ENCODE measurements around the gene HDAC4.

The HDAC4 gene

GRCh38 chr2:239113171-239113570, 287.6 kb downstream of the HDAC4 start:
- Histone ChIP-seq H3K9ac (ENCODE audit: low read length) (no peak overlapping the region), H3K27ac (ENCODE audit: low read length) (no peak overlapping the region), H3K9me3 (replicated peaks; ENCODE audit: insufficient read depth, low read length) (no peaks in the 10 kb centered on the region), H3K79me2 (ENCODE audit: low read length) (no peaks in the 10 kb centered on the region), H3K9me2 (replicated peaks; ENCODE audit: insufficient read depth, low read length) (no peaks in the 10 kb centered on the region), H3K27me3 (replicated peaks; ENCODE audit: insufficient read depth, low read length) (no peaks in the 10 kb centered on the region), H3K36me3 (replicated peaks; ENCODE audit: insufficient read depth, low read length) (no peaks in the 10 kb centered on the region), H3K4me3 (ENCODE audit: low read length) (no peak overlapping the region), H3F3A (ENCODE audit: insufficient read depth, low read length) (no peaks in the 10 kb centered on the region), H2AFZ (ENCODE audit: low read length) (no peak overlapping the region), H3K4me1 (ENCODE audit: low read length) (no peaks in the 10 kb centered on the region), H4K20me1 (ENCODE audit: insufficient read depth, low read length) (no peaks in the 10 kb centered on the region), H3K4me2 (ENCODE audit: low read depth, low read length) (no peak overlapping the region)
- no peak for DNase-seq
- TF ChIP-seq EZH2phosphoT487 (IDR thresholded peaks at IDR 0.05; ENCODE audit: low read length) (no peak), EZH2 (optimal IDR thresholded peaks at IDR 0.05; ENCODE audit: low read depth, low read length) (no peak)
- TF ChIP-seq, protein P1, sequence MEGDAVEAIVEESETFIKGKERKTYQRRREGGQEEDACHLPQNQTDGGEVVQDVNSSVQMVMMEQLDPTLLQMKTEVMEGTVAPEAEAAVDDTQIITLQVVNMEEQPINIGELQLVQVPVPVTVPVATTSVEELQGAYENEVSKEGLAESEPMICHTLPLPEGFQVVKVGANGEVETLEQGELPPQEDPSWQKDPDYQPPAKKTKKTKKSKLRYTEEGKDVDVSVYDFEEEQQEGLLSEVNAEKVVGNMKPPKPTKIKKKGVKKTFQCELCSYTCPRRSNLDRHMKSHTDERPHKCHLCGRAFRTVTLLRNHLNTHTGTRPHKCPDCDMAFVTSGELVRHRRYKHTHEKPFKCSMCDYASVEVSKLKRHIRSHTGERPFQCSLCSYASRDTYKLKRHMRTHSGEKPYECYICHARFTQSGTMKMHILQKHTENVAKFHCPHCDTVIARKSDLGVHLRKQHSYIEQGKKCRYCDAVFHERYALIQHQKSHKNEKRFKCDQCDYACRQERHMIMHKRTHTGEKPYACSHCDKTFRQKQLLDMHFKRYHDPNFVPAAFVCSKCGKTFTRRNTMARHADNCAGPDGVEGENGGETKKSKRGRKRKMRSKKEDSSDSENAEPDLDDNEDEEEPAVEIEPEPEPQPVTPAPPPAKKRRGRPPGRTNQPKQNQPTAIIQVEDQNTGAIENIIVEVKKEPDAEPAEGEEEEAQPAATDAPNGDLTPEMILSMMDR (IDR thresholded peaks at IDR 0.05; ENCODE audit: low read length): no peak

- no peak overlapping the region for H3K4me3 ChIP-seq (ENCODE audit: low read length)
- TF ChIP-seq EZH2 (optimal IDR thresholded peaks at IDR 0.05; ENCODE audit: low read depth, low read length): no peak
- TF ChIP-seq, protein P1 (IDR thresholded peaks at IDR 0.05; ENCODE audit: low read length): no peak
- no peak for TF ChIP-seq EZH2phosphoT487 (IDR thresholded peaks at IDR 0.05; ENCODE audit: low read length)
- no peak overlapping the region for H3K27ac ChIP-seq (ENCODE audit: low read length)
- no peaks in the 10 kb centered on the region for H3K4me1 ChIP-seq (ENCODE audit: low read length)
- H3K79me2 ChIP-seq (ENCODE audit: low read length): no peaks in the 10 kb centered on the region
- H3K9me2 ChIP-seq (replicated peaks; ENCODE audit: insufficient read depth, low read length): no peaks in the 10 kb centered on the region
- no peaks in the 10 kb centered on the region for H3K9me3 ChIP-seq (replicated peaks; ENCODE audit: insufficient read depth, low read length)
- DNase-seq: no peak
- H3K4me2 ChIP-seq (ENCODE audit: low read depth, low read length): no peak overlapping the region
- H4K20me1 ChIP-seq (ENCODE audit: insufficient read depth, low read length): no peaks in the 10 kb centered on the region
- no peaks in the 10 kb centered on the region for H3K27me3 ChIP-seq (replicated peaks; ENCODE audit: insufficient read depth, low read length)
- H3F3A ChIP-seq (ENCODE audit: insufficient read depth, low read length): no peaks in the 10 kb centered on the region
- no peak overlapping the region for H2AFZ ChIP-seq (ENCODE audit: low read length)
- no peaks in the 10 kb centered on the region for H3K36me3 ChIP-seq (replicated peaks; ENCODE audit: insufficient read depth, low read length)
- no peak overlapping the region for H3K9ac ChIP-seq (ENCODE audit: low read length)
Observed at GRCh38 chr2:239112127-239112774, 288.6 kb downstream of the HDAC4 start.

GRCh38 chr2:239111401-239112100, 289.3 kb downstream of the HDAC4 start:
- Histone ChIP-seq H4K20me1 (ENCODE audit: insufficient read depth, low read length) (no peaks in the 10 kb centered on the region), H3K4me2 (ENCODE audit: low read depth, low read length) (no peak overlapping the region), H3K9me2 (replicated peaks; ENCODE audit: insufficient read depth, low read length) (no peaks in the 10 kb centered on the region), H3F3A (ENCODE audit: insufficient read depth, low read length) (no peaks in the 10 kb centered on the region), H3K4me3 (ENCODE audit: low read length) (no peak overlapping the region), H3K36me3 (replicated peaks; ENCODE audit: insufficient read depth, low read length) (no peaks in the 10 kb centered on the region), H3K79me2 (ENCODE audit: low read length) (no peaks in the 10 kb centered on the region), H3K27me3 (replicated peaks; ENCODE audit: insufficient read depth, low read length) (no peaks in the 10 kb centered on the region), H3K4me1 (ENCODE audit: low read length) (no peaks in the 10 kb centered on the region), H3K9ac (ENCODE audit: low read length) (no peak overlapping the region), H3K27ac (ENCODE audit: low read length) (no peak overlapping the region), H3K9me3 (replicated peaks; ENCODE audit: insufficient read depth, low read length) (no peaks in the 10 kb centered on the region), H2AFZ (ENCODE audit: low read length) (no peak overlapping the region)
- TF ChIP-seq EZH2 (optimal IDR thresholded peaks at IDR 0.05; ENCODE audit: low read depth, low read length) (no peak), EZH2phosphoT487 (IDR thresholded peaks at IDR 0.05; ENCODE audit: low read length) (no peak)
- TF ChIP-seq, protein P1 (IDR thresholded peaks at IDR 0.05; ENCODE audit: low read length): no peak
- no peak for DNase-seq
